A549 (cell line): ENCODE results near the gene TFB2M. TPM values are rescaled to one million over a fixed set of nuclear protein-coding genes. Genes with fewer than 3 reads are reported as not detected.

Experiments
- ATAC-seq, 2 experiments: fragments of 200-7000 bp in 1 of 2; fragments of >200 bp in 1 of 2; cut with Nextera tagmentation in 1 of 2; cut with Tn5 transposase in 1 of 2; 3 replicates each; pipeline versions ENCODE4 v1.8.0 to v1.9.1; 2018 to 2020; ENCODE audit warnings: mild to moderate bottlenecking in 1 of 2, moderate library complexity in 1 of 2
- CTCF ChIA-PET: fragments of 300-600 bp; sonication (Branson Sonifier 250); formaldehyde crosslinking; extraction: SDS; loops from one replicate; lab custom pipeline; 2021; ENCODE audit warnings: antibody characterized with exemption, inconsistent platforms; lab: Yijun Ruan, JAX
- POLR2A ChIA-PET: fragments of 350-600 bp; formaldehyde crosslinking; extraction: SDS; loops from one replicate; lab custom pipeline; 2021; ENCODE audit warnings: antibody characterized with exemption, inconsistent platforms; lab: Yijun Ruan, JAX
- DNase-seq, 2 experiments: peaks; one replicate each; pipeline versions ENCODE4 v3.0.0 to v3.0.0-alpha.2; 2011 to 2016; ENCODE audit warnings: low read depth in 1 of 2, low spot score in 1 of 2
- FAIRE-seq: peaks from 2 replicates; lab custom pipeline; 2011; peaks lifted over from hg19 to GRCh38; lab: Jason Lieb, UNC
- H3K27ac ChIP-seq, 2 experiments: fragments of >200 bp; sonication (Bioruptor Twin); formaldehyde crosslinking; 3 replicates each; pipeline ENCODE4 v1.5.1; 2016 to 2017
- H3K4me1 ChIP-seq: fragments of >200 bp; sonication (Bioruptor Twin); formaldehyde crosslinking; 3 replicates; pipeline ENCODE4 v1.6.1; 2016
- H3K4me2 ChIP-seq: fragments of >200 bp; sonication (Bioruptor Twin); formaldehyde crosslinking; 3 replicates; pipeline ENCODE4 v1.6.1; 2016
- H3K4me3 ChIP-seq: fragments of >200 bp; sonication (Bioruptor Twin); formaldehyde crosslinking; 3 replicates; pipeline ENCODE4 v1.5.1; 2016
- H3K9me3 ChIP-seq: fragments of >200 bp; sonication (Bioruptor Twin); formaldehyde crosslinking; 3 replicates; pipeline ENCODE4 v1.6.1; 2016
- BHLHE40 ChIP-seq: IDR thresholded peaks from 2 replicates; pipeline ENCODE4 v1.6.1; 2012; ENCODE audit warnings: low read depth, low read length, inconsistent platforms
- CBX8 ChIP-seq: fragments of 200-600 bp; sonication (generic); IDR thresholded peaks from 2 replicates; pipeline ENCODE4 v1.6.1; 2016
- CEBPB ChIP-seq, 2 experiments: fragments of >200 bp in 1 of 2; sonication (Bioruptor Twin) in 1 of 2; formaldehyde crosslinking in 1 of 2; IDR thresholded peaks; 2 replicates each; pipeline ENCODE4 v1.6.1; 2012 to 2016
- CHD2 ChIP-seq: fragments of 150-350 bp; IDR thresholded peaks from 2 replicates; pipeline ENCODE4 v1.6.1; 2014; ENCODE audit warnings: low read length; ENCODE audit not compliant: partially characterized antibody
- CHD4 ChIP-seq: fragments of 200-600 bp; sonication (generic); IDR thresholded peaks from 2 replicates; pipeline ENCODE4 v1.6.1; 2016; ENCODE audit warnings: antibody characterized with exemption, mild to moderate bottlenecking, borderline replicate concordance
- EHF ChIP-seq: fragments of 250-450 bp; sonication (Bioruptor Pico); IDR thresholded peaks from 2 replicates; pipeline ENCODE4 v1.5.0; 2020; ENCODE audit warnings: mild to moderate bottlenecking
- FOSL2 ChIP-seq, 2 experiments: fragments of 450-650 bp in 1 of 2; fragments of >200 bp in 1 of 2; sonication (Bioruptor Twin) in 1 of 2; formaldehyde crosslinking; IDR thresholded peaks; 2 replicates each; pipeline versions ENCODE4 v1.5.0 to v1.6.1; 2016 to 2020; ENCODE audit warnings: mild to moderate bottlenecking in 1 of 2, moderate library complexity in 1 of 2
- FOXS1 ChIP-seq: fragments of 250-450 bp; sonication (Bioruptor Pico); IDR thresholded peaks from 2 replicates; pipeline ENCODE4 v1.5.0; 2020; ENCODE audit warnings: mild to moderate bottlenecking, moderate library complexity
- GATA3 ChIP-seq: IDR thresholded peaks from 2 replicates; pipeline ENCODE4 v1.6.1; 2012; ENCODE audit warnings: borderline replicate concordance
- HOXA7 ChIP-seq: fragments of 250-450 bp; sonication (Bioruptor Pico); IDR thresholded peaks from 2 replicates; pipeline ENCODE4 v1.5.0; 2020; ENCODE audit warnings: mild to moderate bottlenecking, moderate library complexity
- HOXB5 ChIP-seq: fragments of 250-450 bp; sonication (Bioruptor Pico); IDR thresholded peaks from 2 replicates; pipeline ENCODE4 v1.5.0; 2020; ENCODE audit warnings: mild to moderate bottlenecking, moderate library complexity
- JUN ChIP-seq, 2 experiments: fragments of >200 bp; sonication (Bioruptor Twin); formaldehyde crosslinking; IDR thresholded peaks; 2 replicates in 1 of 2; 3 replicates in 1 of 2; pipeline ENCODE4 v1.6.1; 2016 to 2017
- JUNB ChIP-seq: fragments of >200 bp; sonication (Bioruptor Twin); formaldehyde crosslinking; IDR thresholded peaks from 2 replicates; pipeline ENCODE4 v1.6.1; 2016
- KDM1A ChIP-seq: fragments of 200-600 bp; sonication (generic); IDR thresholded peaks from 2 replicates; pipeline ENCODE4 v1.6.1; 2016; ENCODE audit warnings: low read depth, mild to moderate bottlenecking
- KDM5A ChIP-seq: fragments of 200-600 bp; sonication (generic); IDR thresholded peaks from 2 replicates; pipeline ENCODE4 v1.6.1; 2016; ENCODE audit warnings: antibody characterized with exemption, mild to moderate bottlenecking
- MAZ ChIP-seq: fragments of 150-350 bp; IDR thresholded peaks from 2 replicates; pipeline ENCODE4 v1.6.1; 2014; ENCODE audit warnings: antibody characterized with exemption, low read depth, low read length, borderline replicate concordance
- MYC ChIP-seq: IDR thresholded peaks from 2 replicates; pipeline ENCODE4 v1.6.1; 2012; ENCODE audit warnings: mild to moderate bottlenecking, inconsistent platforms, low read length, improper control_type of control experiment, borderline replicate concordance
- POLR2AphosphoS2 ChIP-seq: conservative IDR thresholded peaks from 2 replicates; pipeline ENCODE4 v1.6.1; 2012; ENCODE audit warnings: low read length, improper control_type of control experiment, inconsistent platforms
- RCOR1 ChIP-seq: fragments of 150-350 bp; IDR thresholded peaks from 2 replicates; pipeline ENCODE4 v1.6.1; 2014; ENCODE audit warnings: antibody characterized with exemption, low read length, low read depth
- RFX5 ChIP-seq: fragments of 450-650 bp; IDR thresholded peaks from 2 replicates; pipeline ENCODE4 v1.7.1; 2014; ENCODE audit warnings: antibody characterized with exemption, mild to moderate bottlenecking, moderate library complexity
- RNF2 ChIP-seq: fragments of 200-600 bp; sonication (generic); IDR thresholded peaks from 2 replicates; pipeline ENCODE4 v1.6.1; 2016; ENCODE audit warnings: low read depth, mild to moderate bottlenecking, antibody characterized with exemption, moderate library complexity, borderline replicate concordance
- SMC3 ChIP-seq: fragments of >200 bp; sonication (Bioruptor Twin); formaldehyde crosslinking; IDR thresholded peaks from 3 replicates; pipeline ENCODE4 v1.6.1; 2018; ENCODE audit warnings: inconsistent platforms
- SREBF2 ChIP-seq: fragments of 450-650 bp; IDR thresholded peaks from 2 replicates; pipeline ENCODE4 v1.6.1; 2014; ENCODE audit warnings: mild to moderate bottlenecking, moderate library complexity
- ZNF302 ChIP-seq: fragments of 250-450 bp; sonication (Bioruptor Pico); IDR thresholded peaks from 2 replicates; pipeline ENCODE4 v1.9.0; 2021; ENCODE audit warnings: inconsistent platforms, mild to moderate bottlenecking, moderate library complexity
- WGBS: methylation state at CpG from one replicate; pipeline ENCODE4 v1.1.6; 2017; ENCODE audit errors: missing lambda C conversion rate; 5-methylcytosine and 5-hydroxymethylcytosine counted together
- polyA plus RNA-seq, 4 experiments: library from polyadenylated mRNA; depleted of rRNA in 3 of 4; stranded (reverse); fragments of >200 nt; fragmentation: RNase III in 1 of 4; extraction: RNeasy Plus Mini Kit Qiagen cat#74134 plus additional on column Dnase treatment in 1 of 4; gene quantifications; 2 replicates in 3 of 4; 3 replicates in 1 of 4; pipeline ENCODE4 v1.2.3, GENCODE V29; 2011 to 2017
- TF ChIP-seq, protein P1 (sequence below): IDR thresholded peaks from 2 replicates; pipeline ENCODE4 v1.6.1; 2012; ENCODE audit warnings: low read depth, borderline replicate concordance
- TF ChIP-seq, protein P2 (sequence below): fragments of >200 bp; sonication (Bioruptor Twin); formaldehyde crosslinking; IDR thresholded peaks from 3 replicates; pipeline ENCODE4 v1.5.1; 2016
- TF ChIP-seq, protein P3 (sequence below): fragments of 250-450 bp; sonication (Bioruptor Pico); IDR thresholded peaks from 2 replicates; pipeline ENCODE4 v1.5.0; 2020; ENCODE audit warnings: low read depth, mild to moderate bottlenecking, moderate library complexity
- TF ChIP-seq, protein P4 (sequence below): fragments of 450-650 bp; IDR thresholded peaks from 2 replicates; pipeline ENCODE4 v1.6.1; 2014; ENCODE audit warnings: antibody characterized with exemption
- TF ChIP-seq, protein P5 (sequence below): fragments of 150-350 bp; IDR thresholded peaks from 2 replicates; pipeline ENCODE4 v1.6.1; 2014; ENCODE audit warnings: low read depth, mild to moderate bottlenecking, low read length
- TF ChIP-seq, protein P6 (sequence below): fragments of 200-600 bp; sonication (generic); IDR thresholded peaks from 2 replicates; pipeline ENCODE4 v1.6.1; 2016; ENCODE audit warnings: antibody characterized with exemption, mild to moderate bottlenecking, moderate library complexity
- TF ChIP-seq, protein P7 (sequence below): IDR thresholded peaks from 2 replicates; pipeline ENCODE4 v1.6.1; 2012

TFB2M gene
- polyA plus RNA-seq, 2 of the 4 experiments (the other 2 are of a cell fraction) = 27.7 to 59.9 TPM

DNA sequence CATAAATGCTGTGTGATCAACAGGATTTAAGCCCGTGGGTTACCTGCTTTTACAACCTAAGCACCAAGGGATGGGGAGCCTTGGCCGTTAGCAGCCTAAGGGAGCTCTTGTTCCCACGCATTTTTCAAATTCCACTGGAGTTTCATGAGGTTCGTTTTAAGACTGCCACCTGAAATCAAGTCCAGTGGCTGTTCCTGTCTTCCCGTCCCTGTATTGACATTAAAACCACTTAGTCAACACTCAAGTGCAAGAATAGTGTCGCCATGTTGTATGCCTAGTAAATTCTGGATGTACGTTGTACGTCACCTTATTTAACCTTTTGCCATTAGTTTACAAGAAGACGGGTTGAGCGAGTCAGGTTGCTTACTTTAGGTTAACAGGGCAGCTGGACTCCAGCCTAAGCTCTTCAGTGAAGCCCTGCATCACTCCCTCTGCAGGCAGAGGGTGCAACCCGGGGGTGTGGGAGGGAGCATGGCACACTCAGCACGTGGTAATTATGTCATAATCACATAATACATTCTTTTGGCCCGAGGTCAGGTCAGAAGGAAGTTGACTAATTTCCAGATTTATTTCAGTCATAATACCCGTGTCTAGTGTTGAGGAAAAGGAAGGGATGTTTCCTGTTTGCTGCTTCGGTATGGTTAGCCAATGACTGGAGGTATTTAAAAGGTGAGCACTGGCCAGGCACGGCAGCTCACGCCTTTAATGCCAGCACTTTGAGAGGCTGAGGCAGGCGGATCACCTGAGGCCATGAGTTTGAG is 42.7 kb upstream of the TFB2M start:
- DNase-seq (peak; percentile 34 to 88), FAIRE-seq (no peak), ATAC-seq (peak; percentile 92 to 94)
- ChIA-PET CTCF (no interaction called here), POLR2A (interaction anchor here (0.6 kb wide), 1 partner anchor 67 kb away, joined by 3 read pairs; no protein-coding TSS in a partner anchor)
- Histone ChIP-seq H3K4me3 (no peak overlapping the region), H3K4me1 (peaks cover 23% of the 10 kb centered on the region), H3K27ac (peak overlapping the region; percentile 58 to 70), H3K4me2 (peak overlapping the region; percentile 65), H3K9me3 (no peaks in the 10 kb centered on the region; the same call in 2 of the 3 replicates)
- WGBS = 14% methylated on average over 18 of the region's 18 CpGs
- TF ChIP-seq MAZ (no peak), SMC3 (no peak), HOXB5 (CRISPR knock-in tag) (no peak), CEBPB (IDR thresholded peaks at IDR 0.05) (peak in 1 of 2 experiments; percentile 44; a peak in 1 of 4 replicates), CBX8 (no peak), KDM1A (no peak), JUN (IDR thresholded peaks at IDR 0.05) (0 out of 5 replicates have a peak, but pooled peaks of 1 of the 2 experiments have one; percentile 48), BHLHE40 (peak; percentile 73), MYC (peak; percentile 62; the same call in 1 of the 2 replicates), FOSL2 (IDR thresholded peaks at IDR 0.05) (no peak), FOSL2 (CRISPR knock-in tag; IDR thresholded peaks at IDR 0.05) (peak; percentile 69), RCOR1 (no peak), ZNF302 (CRISPR knock-in tag) (no peak), KDM5A (no peak), SREBF2 (no peak), POLR2AphosphoS2 (no peak), FOXS1 (CRISPR knock-in tag) (no peak), GATA3 (no peak), CHD2 (no peak), CHD4 (no peak), JUNB (no peak), RFX5 (no peak), EHF (CRISPR knock-in tag) (no peak), HOXA7 (CRISPR knock-in tag) (no peak), RNF2 (no peak)
- TF ChIP-seq, protein P1, sequence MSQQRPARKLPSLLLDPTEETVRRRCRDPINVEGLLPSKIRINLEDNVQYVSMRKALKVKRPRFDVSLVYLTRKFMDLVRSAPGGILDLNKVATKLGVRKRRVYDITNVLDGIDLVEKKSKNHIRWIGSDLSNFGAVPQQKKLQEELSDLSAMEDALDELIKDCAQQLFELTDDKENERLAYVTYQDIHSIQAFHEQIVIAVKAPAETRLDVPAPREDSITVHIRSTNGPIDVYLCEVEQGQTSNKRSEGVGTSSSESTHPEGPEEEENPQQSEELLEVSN = no peak; the same call in 1 of the 2 replicates
- TF ChIP-seq, protein P2, sequence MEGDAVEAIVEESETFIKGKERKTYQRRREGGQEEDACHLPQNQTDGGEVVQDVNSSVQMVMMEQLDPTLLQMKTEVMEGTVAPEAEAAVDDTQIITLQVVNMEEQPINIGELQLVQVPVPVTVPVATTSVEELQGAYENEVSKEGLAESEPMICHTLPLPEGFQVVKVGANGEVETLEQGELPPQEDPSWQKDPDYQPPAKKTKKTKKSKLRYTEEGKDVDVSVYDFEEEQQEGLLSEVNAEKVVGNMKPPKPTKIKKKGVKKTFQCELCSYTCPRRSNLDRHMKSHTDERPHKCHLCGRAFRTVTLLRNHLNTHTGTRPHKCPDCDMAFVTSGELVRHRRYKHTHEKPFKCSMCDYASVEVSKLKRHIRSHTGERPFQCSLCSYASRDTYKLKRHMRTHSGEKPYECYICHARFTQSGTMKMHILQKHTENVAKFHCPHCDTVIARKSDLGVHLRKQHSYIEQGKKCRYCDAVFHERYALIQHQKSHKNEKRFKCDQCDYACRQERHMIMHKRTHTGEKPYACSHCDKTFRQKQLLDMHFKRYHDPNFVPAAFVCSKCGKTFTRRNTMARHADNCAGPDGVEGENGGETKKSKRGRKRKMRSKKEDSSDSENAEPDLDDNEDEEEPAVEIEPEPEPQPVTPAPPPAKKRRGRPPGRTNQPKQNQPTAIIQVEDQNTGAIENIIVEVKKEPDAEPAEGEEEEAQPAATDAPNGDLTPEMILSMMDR = no peak
- TF ChIP-seq, protein P3, sequence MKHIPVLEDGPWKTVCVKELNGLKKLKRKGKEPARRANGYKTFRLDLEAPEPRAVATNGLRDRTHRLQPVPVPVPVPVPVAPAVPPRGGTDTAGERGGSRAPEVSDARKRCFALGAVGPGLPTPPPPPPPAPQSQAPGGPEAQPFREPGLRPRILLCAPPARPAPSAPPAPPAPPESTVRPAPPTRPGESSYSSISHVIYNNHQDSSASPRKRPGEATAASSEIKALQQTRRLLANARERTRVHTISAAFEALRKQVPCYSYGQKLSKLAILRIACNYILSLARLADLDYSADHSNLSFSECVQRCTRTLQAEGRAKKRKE = 0 out of 2 replicates have a peak, but pooled peaks have one; percentile 31
- TF ChIP-seq, protein P4, sequence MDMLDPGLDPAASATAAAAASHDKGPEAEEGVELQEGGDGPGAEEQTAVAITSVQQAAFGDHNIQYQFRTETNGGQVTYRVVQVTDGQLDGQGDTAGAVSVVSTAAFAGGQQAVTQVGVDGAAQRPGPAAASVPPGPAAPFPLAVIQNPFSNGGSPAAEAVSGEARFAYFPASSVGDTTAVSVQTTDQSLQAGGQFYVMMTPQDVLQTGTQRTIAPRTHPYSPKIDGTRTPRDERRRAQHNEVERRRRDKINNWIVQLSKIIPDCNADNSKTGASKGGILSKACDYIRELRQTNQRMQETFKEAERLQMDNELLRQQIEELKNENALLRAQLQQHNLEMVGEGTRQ = peak; percentile 73
- TF ChIP-seq, protein P5, sequence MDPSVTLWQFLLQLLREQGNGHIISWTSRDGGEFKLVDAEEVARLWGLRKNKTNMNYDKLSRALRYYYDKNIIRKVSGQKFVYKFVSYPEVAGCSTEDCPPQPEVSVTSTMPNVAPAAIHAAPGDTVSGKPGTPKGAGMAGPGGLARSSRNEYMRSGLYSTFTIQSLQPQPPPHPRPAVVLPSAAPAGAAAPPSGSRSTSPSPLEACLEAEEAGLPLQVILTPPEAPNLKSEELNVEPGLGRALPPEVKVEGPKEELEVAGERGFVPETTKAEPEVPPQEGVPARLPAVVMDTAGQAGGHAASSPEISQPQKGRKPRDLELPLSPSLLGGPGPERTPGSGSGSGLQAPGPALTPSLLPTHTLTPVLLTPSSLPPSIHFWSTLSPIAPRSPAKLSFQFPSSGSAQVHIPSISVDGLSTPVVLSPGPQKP = no peak
- TF ChIP-seq, protein P6, sequence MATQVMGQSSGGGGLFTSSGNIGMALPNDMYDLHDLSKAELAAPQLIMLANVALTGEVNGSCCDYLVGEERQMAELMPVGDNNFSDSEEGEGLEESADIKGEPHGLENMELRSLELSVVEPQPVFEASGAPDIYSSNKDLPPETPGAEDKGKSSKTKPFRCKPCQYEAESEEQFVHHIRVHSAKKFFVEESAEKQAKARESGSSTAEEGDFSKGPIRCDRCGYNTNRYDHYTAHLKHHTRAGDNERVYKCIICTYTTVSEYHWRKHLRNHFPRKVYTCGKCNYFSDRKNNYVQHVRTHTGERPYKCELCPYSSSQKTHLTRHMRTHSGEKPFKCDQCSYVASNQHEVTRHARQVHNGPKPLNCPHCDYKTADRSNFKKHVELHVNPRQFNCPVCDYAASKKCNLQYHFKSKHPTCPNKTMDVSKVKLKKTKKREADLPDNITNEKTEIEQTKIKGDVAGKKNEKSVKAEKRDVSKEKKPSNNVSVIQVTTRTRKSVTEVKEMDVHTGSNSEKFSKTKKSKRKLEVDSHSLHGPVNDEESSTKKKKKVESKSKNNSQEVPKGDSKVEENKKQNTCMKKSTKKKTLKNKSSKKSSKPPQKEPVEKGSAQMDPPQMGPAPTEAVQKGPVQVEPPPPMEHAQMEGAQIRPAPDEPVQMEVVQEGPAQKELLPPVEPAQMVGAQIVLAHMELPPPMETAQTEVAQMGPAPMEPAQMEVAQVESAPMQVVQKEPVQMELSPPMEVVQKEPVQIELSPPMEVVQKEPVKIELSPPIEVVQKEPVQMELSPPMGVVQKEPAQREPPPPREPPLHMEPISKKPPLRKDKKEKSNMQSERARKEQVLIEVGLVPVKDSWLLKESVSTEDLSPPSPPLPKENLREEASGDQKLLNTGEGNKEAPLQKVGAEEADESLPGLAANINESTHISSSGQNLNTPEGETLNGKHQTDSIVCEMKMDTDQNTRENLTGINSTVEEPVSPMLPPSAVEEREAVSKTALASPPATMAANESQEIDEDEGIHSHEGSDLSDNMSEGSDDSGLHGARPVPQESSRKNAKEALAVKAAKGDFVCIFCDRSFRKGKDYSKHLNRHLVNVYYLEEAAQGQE = no peak
- TF ChIP-seq, protein P7, sequence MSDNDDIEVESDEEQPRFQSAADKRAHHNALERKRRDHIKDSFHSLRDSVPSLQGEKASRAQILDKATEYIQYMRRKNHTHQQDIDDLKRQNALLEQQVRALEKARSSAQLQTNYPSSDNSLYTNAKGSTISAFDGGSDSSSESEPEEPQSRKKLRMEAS = peak; percentile 87
